DLD1 (cell line): ENCODE data around the gene CFAP299.
"Not testable (repeated sequence)": the region's sequence is repeated elsewhere in the genome, so short reads cannot be mapped to it uniquely, and the experiment has no call there.

Experiments
- in situ Hi-C: cut with HindIII; loops from 2 replicates; pipeline ENCODE4 v1.10.0; 2017; ENCODE audit warnings: low sequenced_read_pairs

CFAP299 gene

DNA sequence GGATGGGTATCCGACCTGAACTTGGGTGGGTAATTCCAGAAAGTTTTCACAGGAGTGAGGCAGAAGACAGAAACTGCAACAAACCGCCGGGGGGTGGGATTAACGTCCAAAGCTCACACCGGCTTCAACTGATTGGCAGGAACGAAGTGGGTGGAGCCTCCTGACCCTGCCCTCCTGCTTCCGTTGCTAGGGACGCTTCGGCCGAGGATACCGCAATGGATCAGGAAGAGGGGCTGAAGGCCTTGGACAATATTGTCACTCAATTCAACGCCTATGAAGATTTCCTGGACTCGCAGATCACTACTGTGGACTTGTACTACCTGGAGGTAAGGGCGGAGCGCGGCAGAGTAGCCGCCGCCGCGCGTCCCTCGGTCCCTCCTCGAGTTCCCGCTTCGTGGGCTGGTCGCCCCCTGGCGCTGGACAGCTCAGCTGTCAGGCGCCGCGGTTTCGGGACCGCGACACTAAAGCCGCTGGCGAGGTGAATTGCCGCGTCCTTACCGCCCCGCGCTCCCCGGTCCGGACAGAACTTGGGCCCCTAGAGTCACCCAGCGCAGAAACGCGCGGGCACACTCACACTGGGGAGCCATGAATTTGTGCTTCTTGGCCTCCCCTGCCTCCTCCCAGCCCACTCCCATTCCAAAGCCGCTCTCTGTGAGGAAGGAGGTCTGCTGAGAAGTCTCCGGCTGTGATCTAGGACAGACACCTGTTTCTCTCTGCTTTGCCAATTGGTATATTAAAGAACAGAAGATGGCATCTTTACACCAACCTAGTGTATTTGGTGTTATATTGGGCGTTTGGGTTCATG is at the start of gene CFAP299:
CFAP299 (plus strand) TSS at position 177 of the 805 bp plus-strand sequence.
- in situ Hi-C loops = no loop called here

DNA sequence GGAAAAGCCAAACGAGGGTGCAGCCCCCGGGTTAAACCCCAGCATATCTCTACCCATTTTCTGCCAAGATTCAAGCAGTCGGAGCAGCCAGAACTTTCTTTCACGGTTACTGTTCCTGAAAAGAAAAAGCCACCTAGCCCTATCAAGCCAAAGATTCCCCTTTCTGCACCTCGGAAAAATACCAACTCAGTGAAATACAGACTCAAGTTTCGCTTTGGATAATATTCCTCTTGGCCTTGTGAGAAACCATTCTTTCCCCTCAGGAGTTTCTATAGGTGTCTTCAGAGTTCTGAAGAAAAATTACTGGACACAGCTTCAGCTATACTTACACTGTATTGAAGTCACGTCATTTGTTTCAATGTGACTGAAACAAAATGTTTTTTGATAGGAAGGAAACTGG is 49.1 kb upstream of the CFAP299 start:
- in situ Hi-C loops = no loop called here

DNA sequence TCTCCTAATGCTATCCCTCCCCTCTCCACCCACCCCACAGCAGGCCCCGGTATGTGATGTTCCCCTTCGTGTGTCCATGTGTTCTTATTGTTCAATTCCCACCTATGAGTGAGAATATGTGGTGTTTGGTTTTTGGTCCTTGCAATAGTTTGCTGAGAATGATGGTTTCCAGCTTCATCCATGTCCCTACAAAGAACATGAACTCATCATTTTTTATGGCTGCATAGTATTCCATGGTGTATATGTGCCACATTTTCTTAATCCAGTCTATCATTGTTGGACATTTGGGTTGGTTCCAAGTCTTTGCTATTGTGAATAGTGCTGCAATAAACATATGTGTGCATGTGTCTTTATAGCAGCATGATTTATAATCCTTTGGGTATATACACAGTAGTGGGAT is 44.9 kb upstream of the CFAP299 start:
- in situ Hi-C loops = not testable (repeated sequence)

DNA sequence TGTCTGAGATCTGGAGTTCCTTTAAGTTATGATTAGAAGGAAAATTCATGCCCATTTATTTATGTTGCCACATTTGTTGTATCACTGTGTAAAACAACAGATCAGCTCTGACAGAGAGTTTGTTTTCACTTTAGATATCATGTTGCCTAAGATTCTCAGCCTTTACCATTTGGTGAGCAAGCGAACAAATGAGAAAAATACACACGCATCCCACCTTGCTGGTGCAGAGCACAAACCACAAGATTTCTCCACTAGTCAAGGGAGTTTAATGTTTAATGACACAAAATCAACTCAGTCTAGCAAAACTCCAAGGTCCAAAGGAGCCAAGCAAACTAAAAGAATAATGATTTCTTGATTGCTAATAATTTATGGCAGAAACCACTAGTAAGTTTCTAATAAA is 41.3 kb upstream of the CFAP299 start:
- in situ Hi-C loops = no loop called here

DNA sequence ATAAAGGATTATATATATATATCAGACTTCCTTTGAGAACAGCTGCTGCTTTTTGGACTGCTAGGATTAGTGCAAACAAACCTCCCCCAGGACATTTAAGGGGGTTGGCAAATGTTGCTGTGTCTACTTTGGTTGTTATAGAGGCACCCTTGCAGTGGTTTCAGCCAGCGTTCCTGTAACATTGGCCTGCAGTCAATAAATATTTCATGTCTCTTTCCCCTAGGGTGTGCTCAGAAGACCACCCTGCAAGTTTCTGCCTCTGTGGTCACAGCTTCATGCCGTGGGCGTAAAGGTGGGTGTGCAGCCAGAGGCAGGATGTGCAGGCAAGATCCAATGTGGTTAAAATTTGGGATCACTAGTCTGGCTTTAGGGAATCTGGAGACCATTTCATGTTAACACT is 40.2 kb upstream of the CFAP299 start:
- in situ Hi-C loops = loop anchor here (5.0 kb wide), 1 partner anchor 37 kb away; no protein-coding TSS in a partner anchor

DNA sequence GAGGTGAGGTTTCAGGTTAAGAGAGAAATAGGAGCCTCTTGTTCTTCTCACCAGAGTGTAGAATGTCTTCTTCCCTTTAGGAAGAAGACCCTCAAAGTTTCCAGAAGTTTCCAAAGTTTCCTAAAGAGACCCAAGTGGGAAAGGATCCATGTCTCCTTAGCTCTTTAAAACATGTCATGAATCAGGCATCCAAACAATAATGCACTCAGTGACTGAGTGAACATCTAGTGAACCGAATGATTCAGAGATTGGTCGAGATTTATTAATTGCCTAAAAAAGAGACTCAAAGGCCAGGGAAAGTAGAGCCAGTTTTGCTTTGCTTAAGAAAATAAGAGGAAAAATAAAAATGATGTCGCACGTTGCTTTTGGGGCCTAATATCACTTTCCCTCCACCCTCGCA is 39.7 kb upstream of the CFAP299 start:
- in situ Hi-C loops = loop anchor here (5.0 kb wide), 1 partner anchor 36 kb away; no protein-coding TSS in a partner anchor

DNA sequence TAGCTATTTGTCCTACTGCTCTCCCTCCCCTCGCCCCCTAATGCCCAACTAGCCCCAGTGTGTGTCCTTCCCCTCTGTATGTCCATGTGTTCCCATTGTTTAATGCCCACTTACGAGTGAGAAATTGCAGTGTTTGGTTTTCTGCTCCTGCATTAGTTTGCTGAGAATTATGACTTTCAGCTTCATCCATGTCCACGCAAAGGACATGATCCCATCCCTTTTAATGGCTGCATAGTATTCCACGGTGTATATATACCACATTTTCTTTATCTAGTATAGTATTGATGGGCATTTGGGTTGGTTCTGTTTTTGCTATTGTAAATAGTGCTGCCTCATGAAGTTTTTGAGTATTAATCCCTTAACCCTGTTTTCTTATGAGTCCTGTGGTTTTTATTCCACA is 33.6 kb upstream of the CFAP299 start:
- in situ Hi-C loops = no loop called here

DNA sequence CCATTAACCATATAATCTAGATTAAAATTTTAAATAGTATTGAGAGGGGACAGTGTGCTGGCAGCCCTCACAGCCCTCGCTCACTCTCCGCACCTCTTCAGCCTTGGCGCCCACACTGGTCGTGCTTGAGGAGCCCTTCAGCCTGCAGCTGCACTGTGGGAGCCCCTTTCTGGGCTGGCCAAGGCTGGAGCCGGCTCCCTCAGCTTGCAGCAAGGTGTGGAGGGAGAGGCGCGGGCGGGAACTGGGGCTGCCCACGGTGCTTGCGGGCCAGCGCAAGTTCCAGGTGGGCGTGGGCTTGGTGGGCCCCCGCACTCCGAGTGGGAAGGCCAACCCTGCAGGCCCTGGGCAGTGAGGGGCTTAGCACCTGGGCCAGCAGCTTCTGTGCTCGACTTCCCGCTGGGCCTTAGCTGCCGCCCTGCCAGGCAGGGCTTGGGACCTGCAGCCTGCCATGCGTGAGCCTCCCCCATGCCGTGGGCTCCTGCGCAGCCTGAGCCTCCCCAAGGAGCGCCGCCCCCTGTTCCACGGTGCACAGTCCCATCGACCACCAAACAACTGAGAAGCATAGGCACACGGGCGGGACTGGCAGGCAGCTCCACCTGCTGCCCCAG is 32.8 kb upstream of the CFAP299 start:
- in situ Hi-C loops = no loop called here

DNA sequence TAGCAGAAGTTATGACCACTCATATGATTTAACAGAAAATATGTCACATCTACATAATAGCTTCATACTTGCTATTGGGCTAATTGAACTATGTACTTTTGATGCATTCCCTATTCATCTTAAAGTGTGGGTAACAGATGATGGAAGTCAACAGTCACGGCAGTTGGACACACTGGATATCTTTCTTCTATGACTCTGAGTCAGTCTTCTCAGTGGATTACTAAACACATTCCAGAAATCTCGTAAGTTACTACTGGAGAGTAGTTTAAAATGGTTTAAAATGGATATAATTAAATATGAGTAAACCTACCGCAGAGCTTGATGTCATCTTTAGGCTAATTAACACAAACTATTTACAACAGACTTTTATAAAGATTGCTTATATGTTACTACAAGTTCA is 30.1 kb upstream of the CFAP299 start:
- in situ Hi-C loops = no loop called here

DNA sequence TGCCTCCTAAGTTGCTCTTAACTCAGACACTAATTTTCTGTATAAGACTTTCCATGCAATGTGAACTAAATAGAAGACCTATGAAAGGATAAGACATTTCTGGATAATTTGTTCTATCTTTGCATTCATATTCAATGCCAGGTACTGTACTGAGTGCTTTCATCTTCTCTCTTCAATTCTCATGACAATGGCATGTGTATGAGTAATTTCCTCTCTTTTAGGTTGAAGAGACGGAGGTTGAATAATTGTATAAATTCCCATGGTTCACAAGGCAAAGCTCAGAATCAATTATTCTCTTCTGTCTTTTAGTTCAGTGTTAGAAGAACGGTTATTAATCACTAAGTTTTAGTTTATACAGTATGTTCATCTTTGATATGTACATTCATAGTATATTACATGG is 29.3 kb upstream of the CFAP299 start:
- in situ Hi-C loops = no loop called here

DNA sequence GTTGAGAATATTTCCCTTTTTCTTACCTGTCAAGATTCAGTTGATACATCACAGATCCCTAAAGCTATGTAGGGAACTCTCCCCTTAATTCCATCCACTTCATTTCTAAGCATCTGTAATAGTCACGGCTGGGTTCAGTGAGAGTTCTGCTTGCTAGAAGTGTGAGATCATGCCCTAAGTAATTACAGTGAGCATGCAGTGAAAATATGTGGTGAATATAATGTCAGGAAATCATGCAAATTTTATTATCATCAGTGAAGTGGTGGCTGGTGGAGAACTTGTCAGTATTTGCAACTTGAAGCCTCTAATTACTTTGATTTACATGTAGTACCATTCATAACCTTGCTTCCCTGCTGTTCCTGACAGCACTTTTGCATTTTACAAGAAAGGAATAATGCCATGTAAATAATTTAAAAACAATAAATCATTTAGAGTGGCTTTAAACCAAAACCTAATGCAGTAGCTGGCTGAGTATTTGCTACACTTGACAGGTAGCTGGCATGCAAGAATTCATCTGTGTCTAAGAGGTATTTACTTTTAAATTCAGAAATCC is 28.3 kb upstream of the CFAP299 start:
- in situ Hi-C loops = no loop called here

DNA sequence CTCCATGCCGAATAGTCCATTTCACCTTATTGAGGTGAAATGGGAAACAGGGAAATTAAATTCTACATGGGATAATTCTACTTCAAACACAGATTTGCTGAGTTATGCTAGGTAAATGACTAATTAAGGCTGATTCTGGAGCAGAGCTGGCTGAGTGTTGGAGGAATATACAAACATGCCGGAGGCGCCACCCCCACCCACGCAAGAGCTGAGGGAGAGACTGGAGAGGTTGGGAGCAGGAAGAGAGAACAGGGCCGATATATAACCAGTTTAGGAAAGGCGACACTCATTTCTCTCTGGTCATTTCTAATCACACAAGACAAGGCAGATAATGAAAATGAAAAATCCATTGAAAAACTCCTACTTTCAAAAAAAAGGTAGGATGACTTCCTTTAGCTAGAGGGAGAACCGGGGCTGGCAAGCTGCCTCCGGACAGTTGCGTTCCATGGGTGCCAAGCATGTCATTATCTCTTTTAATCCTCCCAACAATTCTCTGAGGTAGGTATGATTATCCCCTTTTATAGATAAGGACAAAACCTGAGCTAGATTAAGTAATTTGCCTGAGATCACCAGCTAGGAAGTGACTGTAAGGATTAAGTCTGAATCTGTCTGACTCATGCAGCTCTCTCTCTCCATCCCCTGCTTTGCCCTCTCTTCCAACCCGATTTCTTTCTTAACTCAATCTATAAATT is 27.6 kb upstream of the CFAP299 start:
- in situ Hi-C loops = no loop called here

DNA sequence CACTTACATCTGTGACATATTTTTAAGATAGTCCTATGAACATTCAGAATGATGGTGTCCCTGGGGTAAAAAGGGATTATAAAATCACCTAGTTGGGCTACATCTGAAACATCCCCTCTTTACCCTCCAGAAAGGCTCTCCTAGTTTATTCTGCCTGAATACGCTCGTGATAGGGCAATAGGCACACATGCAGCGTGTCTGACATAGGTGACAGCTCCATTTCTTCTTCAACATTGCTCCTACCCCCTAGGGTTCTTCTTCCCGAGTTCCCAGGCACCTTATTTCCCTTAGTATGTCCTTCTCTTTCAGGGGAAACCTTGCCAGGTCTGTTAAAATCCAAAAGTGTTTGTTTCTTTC is 27.1 kb upstream of the CFAP299 start:
- in situ Hi-C loops = no loop called here

DNA sequence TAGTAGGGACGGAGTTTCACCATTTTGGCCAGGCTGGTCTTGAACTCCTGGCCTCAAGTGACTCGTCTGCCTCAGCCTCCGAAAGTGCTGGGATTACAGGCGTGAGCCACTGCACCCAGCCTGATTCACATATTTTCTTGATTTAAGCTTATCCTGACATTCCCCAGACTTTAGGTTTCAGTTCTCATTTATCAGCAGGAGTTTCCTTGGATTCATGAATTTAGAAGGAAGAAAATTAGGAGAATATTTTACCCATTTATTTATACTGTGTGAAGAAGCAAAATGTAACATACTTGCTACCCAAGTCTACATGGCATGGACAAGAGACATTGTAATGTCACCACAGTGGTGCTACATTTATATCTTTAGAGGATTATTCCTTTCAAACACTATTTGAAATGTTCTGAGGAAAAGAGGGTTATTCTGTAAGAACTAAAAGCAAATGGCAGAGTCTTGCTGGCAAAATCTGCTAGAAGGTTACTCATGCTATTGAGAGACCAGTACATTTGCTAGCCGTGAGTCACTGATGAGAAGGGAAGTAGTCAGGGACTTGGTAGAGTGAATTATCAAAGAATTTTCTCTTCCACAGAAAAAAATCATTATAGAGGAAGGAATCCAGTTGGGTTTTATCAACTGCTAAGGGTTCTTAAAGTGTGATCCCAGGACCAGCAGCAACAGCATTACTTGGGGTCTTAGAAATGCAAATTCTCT is 26.1 kb upstream of the CFAP299 start:
- in situ Hi-C loops = no loop called here

DNA sequence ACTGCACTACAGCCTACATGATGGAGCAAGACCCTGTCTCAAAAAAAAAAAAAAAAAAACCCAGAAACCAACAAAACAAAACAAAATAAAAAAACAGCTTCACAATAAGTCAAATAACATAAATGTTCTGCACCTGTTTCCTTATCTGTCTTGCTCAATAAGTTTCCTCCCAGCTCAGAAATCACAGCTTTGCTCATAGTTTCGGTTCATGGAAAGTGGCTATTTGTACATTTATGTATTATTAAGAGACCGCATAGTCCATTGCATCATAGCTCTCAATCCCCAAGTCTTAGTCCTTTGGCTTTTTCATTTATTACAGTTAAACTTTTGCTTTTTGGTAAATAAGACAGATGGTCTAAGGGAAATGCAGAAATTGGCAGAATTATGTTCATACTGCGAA is 24.4 kb upstream of the CFAP299 start:
- in situ Hi-C loops = no loop called here

DNA sequence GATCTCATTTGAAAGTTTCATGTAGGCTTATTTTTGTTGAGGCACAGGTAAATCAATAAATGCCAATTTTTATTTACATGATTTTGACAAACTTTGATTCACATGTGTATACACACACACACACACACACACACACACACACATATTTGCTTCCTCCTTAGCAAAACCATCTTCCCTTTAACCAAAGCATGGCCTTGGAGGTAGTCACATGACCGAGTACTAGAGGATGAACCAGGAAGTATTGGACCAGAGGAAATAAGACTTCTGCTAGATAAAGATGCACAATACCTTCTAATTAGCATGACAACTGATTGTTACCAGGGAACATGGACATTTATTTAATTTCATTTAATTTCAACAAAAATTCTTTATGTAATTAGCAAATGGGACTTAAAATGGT is 23.4 kb upstream of the CFAP299 start:
- in situ Hi-C loops = no loop called here

DNA sequence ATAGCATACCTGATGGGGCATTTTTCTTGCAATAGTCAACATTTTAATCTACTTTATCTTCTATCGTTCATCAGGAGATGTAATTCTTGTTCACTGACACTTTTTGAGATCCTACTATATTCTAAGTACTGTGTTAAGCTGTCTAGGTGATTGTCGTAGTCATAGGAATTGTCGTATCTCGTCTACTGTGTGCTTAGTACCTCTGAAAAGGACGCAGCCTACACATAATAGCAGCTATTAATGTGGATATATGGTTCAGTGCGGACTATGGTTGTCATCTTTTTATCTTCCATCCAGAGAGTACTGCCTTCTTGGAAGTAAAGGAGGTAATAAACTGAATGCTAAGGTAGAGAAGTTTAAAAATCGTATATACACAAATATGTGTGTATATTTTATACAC is 21.9 kb upstream of the CFAP299 start:
- in situ Hi-C loops = no loop called here

DNA sequence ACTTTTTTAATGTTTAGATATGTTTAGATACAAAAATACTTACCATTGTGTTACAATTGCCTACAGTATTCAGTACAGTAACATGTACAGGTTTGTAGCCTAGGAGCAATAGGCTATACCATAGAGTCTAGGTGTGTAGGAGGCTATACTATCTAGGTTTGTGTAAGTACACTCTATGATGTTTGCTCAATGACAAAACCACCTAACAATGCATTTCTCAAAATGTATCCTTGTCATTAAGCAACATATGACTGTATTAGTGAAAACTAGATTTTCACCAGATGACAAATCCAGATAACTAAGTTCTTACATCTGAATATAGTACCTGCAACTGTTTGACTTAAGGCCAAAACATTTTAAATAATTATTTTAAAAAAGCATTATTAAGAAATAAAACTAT is 19.7 kb upstream of the CFAP299 start:
- in situ Hi-C loops = not testable (repeated sequence)

DNA sequence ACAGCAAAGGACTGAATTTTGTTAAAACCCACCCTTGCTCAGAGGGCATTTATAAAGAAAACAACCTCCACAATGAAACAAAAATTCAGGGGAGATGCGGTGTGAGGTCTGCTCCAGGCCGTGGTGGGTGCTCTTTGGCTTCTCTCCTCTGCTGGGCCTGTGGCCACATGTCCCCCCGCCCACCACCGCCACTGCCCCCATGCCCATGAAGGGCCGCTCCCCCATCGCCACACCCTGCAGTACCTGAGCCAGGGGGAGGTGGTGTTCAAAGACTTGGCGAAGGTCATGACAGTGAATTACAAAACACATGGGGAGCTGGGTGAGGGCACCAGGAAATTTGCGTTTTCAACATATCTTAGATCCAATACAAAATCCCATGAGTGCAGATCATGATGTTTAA is 14.2 kb upstream of the CFAP299 start:
- in situ Hi-C loops = no loop called here

DNA sequence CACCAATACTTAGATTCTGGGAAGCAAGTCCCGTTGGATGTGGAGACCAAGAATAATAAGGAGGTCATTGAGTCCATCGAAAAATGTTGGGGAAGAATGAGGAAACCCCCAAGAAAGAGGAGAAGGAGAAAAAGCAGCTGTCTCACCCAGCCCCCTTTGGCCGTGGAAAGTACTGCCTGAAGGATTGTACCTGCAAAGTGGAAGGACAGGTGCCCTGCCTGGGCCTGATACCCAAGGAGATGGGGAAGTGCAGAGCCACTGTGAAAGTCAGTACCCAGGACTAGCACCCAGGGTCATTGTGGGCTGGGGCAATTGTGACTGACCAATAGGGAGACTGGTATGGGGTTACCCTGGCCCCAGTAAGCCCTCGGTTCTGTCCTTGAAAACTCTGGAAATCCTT is 13.8 kb upstream of the CFAP299 start:
- in situ Hi-C loops = no loop called here

DNA sequence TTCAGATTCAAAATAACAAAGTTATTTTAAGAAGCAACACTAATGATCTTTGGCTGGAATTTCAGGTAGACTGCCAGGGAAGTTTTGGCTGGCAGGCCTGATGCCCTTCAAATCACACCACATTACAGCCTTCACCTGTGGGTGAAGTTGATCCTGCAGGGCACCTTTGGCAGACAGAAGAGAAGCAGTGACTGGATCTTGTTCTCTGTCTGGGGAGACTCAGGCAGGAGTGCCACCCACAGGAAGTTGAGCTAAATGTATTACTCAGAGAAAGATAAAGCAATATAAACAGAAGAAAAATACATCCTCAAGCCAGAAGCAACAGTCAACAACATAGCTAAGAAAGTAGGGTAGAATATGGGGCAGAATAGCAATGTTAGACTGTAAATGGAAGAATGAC is 12.8 kb upstream of the CFAP299 start:
- in situ Hi-C loops = no loop called here
